HG03565 (cell line): Measurements from ENCODE around the gene IRX6.

ENCODE experiments used
- ATAC-seq: cut with Tn5 transposase; IDR thresholded peaks from one replicate; pipeline ENCODE4 v1.9.1; 2021; ENCODE audit warnings: mild to moderate bottlenecking, moderate library complexity; ENCODE audit not compliant: unreplicated experiment

IRX6 gene

DNA sequence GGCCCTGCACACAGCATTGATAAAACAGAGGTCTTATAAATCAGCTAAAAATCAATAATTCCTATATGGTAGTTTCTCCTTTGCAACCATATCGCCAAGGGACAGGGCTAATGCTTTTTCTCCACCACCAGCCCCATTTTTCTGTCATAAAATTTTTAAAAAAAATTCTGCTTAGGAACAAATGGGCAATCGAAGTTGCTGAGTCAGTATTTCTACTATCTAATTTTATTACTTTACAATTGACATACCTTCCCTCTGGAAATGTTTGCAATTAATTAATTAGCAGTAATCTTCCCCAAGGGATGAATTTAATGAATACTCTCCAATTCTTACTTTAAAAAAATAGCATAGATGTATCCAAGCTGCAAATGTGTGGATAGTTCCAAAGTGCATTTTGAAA is 1.7 kb upstream of the IRX6 start:
- ATAC-seq: no peak

- no peak for ATAC-seq
Measured at GRCh38 chr16:55324285-55325079, 479 bp downstream of the IRX6 start.

DNA sequence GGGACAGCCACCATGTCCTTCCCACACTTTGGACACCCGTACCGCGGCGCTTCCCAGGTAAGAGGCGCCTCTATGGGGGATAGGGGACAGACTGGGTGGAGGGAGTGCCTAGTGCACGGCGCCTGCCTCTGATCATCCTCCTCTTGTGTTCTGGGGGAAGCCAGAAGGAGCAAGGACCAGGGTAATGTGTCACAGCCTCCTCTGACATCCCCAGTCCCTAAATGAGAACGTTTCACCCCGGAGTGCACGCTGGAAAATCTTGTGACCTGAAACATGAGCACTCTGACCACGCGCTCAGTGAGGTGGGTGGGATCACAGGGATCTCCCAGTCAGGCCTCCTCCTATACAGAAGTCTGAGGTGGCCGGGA is 1.1 kb downstream of the IRX6 start:
- no peak for ATAC-seq

GRCh38 chr16:55325458-55326109 is 1.6 kb downstream of the IRX6 start:
- ATAC-seq: no peak

DNA sequence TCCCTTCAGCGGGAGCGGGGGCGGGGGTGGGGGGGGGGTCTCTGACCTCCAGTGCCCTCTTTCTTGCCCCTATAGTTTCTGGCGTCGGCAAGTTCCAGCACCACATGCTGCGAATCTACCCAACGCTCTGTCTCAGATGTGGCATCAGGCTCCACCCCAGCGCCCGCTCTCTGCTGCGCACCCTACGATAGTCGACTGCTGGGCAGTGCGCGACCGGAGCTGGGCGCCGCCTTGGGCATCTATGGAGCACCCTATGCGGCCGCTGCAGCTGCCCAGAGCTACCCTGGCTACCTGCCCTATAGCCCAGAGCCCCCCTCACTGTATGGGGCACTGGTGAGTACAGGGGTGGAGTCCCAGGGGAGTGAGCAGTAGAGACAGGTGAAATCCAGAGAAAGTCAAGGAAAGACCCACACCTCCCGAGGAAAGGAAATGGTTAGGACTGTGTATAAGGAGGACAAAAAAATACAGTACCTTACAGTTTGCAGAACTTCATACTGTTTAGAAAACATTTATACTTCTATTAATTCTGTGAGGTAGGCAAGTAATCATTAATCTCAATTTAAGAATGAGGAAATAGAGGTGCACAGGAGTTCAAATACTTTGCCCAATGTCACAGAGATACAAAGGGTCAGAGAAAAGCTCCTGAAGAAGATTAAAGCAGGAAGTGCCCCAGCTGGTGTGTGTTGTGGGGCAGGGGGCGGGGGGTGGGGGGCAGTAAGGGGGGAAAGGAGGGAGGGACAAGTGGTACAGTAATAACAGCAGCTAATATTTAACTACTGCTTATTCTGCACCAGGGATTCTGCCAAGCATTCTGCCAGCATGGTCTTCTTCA is 2.5 kb downstream of the IRX6 start:
- ATAC-seq: no peak

GRCh38 chr16:55328611-55329569 is 4.9 kb downstream of the IRX6 start:
- no peak for ATAC-seq

DNA sequence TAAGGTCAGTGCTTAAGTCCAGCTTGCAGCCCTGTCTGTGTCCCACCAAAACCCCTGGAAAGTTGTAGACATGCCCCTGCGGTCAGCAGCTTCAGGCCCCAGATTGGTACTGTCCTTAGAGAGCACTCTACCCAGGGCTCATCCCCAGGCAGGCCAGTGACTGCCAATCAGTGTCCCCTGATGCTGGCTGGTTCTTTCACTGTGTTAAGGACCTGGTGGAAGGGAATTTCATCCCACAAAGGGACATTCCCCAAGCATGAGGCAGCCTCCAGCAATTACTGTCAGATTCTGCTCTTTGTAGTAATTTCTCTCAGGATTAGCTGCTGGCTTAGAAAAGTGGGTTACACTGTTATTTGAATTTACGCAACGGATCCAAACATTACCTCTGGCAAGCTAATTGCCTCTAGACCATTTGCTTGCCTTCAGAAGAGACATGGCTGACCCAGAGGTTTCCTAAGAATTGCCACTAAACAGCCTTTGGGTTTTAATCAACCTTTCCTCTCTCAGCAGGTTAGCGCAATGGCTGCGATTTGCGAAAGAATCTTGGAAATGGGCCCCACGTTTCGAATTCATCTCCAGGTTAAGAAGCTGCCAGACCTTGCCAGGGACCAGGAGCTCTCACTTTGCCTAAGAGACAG is 5.9 kb downstream of the IRX6 start:
- no peak for ATAC-seq

DNA sequence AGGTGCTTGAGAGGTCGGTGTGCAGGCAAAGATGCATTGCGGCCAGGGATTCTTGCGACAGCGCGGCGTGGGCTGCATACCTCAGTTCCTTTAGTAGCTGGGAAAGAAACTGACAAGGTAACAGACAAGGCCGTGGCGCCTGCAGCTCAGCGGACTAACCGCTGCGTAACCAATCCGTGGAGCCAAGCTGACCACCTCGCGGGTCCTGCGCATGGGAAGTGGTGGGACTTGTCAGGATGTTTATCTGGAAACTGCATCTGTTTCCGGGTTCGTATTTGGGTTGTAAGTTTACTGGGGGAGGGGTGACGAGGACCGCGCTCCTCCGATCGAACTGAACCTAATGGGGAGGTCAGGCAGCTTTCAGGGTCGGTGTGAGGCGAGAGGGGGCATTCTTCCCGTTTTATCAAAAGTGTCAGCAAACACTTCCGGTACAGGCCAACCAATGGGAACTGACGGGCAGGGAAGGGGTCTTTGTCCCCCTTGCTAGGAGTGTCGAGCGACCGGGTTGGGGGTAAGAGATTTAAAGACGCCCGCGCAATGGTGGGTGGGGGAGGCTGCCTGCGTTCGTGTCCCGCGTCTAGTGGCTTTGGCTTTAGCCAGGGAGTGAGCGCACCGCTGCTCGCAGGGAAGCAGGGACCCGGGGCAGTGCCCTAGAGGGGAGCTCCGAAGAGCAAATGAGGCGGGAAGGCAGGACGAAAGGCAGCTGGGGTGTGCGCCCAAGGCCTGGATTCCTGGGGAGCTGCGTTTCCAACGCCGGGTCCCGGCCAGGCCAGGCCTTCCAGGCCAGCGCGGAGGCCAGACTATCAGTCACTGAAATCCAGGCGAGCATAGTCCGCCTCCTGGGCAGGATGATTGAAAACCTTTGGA is 7.0 kb downstream of the IRX6 start:
- ATAC-seq: no peak

GRCh38 chr16:55331648-55332185 is 7.7 kb downstream of the IRX6 start:
- ATAC-seq: no peak

DNA sequence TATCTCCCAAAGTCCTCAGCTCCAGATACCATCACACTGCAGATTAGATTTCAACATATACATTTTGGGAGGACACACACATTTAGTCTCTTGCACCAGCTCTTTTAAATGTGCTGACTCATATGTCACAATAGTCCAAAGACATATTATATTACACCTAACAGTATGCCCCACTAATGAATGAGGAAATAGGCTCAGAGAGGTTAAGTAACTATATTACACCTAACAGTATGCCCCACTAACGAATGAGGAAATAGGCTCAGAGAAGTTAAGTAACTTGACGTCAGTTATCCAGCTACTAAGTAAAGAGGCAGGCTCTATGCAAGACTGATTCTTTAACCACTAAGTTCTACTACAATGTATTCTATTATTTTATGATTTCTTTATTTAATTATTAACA is 9.7 kb downstream of the IRX6 start:
- no peak for ATAC-seq

- ATAC-seq: no peak
Measured at GRCh38 chr16:55338646-55339045, 14.6 kb downstream of the IRX6 start.

DNA sequence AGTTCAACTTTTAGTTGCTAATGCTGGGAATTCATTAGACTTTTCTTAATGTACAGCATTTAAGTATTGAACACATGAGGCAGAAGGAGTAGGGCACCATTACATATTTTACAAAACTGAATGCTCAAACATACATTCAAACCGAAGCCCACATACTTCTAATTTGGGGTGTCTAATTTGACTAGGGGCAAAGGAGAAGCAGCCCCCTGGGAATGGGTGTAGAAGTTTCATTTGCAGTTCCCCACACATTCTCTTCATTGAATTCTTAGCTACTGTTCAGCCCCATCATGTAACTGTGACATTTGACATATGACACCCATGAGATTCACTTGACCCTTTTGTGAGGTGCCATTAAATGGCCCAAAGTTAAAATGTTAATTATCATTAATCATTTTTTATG is 16.4 kb downstream of the IRX6 start:
- ATAC-seq: no peak

- ATAC-seq: no peak
Measured at GRCh38 chr16:55341681-55342080, 17.7 kb downstream of the IRX6 start.

DNA sequence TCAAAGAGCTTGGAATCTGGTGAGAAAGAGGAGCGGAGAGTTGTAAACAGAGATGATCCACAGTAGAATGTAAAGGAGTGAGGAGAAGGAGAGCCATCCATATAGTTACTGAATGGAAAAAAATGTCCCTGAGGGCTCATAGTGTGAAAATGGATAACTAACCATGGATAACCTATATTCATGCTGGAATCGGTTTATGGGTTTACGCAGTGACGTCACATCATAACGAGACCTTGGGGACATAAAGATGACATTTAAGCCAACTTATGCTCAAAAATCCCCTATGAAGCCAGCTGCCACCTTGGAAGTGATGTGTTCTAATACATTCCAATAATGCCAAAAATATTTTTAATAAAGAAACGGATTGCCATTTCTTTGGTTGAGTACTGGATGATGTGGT is 22.5 kb downstream of the IRX6 start:
- no peak for ATAC-seq

DNA sequence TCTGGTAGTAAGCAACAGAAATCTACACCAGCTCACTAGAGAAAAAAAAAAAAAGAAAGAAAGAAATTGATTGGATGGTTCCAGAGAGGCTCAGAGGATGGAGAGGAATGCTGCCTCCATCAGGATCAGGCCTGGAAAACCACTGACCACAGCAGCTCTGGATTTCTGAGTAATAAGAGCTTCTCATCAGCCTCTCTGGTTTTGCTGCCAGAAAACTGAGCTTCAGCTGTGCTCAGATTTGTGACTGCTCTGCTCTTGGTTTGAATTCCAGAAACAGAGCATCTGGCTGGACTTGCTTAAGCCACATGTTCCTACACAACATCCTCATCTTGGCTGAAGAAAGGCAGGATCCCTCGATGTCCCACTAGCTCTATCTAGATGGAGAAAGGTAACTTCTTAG is 25.9 kb downstream of the IRX6 start:
- no peak for ATAC-seq

DNA sequence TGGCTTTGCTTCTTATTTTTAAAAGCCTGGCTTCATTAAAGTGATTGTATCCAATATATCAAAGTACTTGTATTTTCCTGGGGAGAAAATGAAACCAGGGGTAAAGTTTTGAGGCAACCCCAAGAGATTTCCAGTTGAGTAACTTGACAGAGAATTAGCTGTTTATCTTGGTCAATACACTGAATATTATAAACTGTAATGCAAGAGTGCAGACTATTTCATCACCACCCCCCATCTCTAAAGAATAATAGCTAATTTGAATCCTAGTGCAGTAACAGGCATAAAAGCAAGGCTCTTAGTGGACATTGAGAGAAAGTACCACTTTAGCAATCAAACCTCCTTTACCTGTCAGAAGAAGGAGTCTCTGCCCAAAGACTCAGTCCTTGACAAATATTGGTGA is 27.0 kb downstream of the IRX6 start:
- no peak for ATAC-seq

DNA sequence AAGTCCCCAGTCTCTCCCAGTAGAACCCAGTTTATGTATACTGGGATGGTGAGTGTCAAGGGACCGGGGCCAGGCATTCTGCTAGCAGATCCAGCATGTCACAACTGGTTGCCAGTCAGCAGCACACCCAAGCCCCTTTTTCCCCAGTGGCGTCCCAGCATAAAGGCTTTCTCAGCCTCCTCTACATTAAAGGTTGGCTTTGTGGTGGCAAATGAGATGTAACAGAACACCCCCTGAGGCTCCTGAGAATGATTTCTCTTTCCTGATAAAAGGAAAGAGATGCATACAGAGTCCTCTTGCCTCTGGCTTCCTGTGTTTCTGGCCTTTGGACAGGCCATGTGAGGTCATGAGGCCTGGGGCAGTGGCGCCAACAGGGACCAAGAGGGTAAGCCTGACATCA is 27.9 kb downstream of the IRX6 start:
- no peak for ATAC-seq

DNA sequence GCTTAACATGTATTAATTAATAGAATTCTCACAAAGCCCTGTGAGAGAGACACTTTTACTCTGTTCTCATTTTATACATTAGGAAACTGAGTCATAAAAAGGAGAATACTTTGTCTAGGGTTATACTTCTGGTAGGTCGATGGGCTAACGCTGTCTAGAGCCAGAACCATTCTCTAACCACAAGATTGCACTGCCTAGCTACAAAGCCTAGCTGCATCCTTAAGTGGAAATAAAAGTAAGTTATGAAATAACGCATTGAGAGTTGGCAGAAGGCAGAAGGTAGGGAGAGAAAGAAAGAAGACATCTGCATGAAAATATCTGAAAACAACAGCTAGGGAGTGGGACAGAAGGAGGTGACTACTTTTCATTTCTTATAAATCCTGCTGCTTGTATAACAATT is 33.2 kb downstream of the IRX6 start:
- ATAC-seq: no peak

GRCh38 chr16:55359946-55360345 is 35.9 kb downstream of the IRX6 start:
- ATAC-seq: no peak
